HCT116 (cell line): ENCODE data around the gene SMYD3. TPM values are rescaled to one million over a fixed set of nuclear protein-coding genes. Genes with fewer than 3 reads are reported as not detected.

Experiments
- ATAC-seq: fragments of 200-7000 bp; cut with Tn5 transposase; 2 replicates; pipeline ENCODE4 v1.9.1; 2020; ENCODE audit warnings: mild to moderate bottlenecking, moderate library complexity
- BruUV-seq: library from RNA; stranded (reverse); fragments of 400-500 nt; replicated peaks from 2 replicates; lab custom pipeline; 2021; lab: Mats Ljungman, UMichigan
- CTCF ChIA-PET: fragments of 300-600 bp; sonication (Branson Sonifier 250); formaldehyde crosslinking; loops from one replicate; lab custom pipeline; 2021; ENCODE audit warnings: antibody characterized with exemption; lab: Charles Lee
- POLR2A ChIA-PET: fragments of 300-600, 350-600 bp; sonication (Branson Sonifier 250); formaldehyde crosslinking; loops from one replicate; lab custom pipeline; 2021; ENCODE audit warnings: antibody characterized with exemption; lab: Charles Lee
- RAD21 ChIA-PET, 2 experiments: fragments of 300-600 bp; sonication (Branson Sonifier 250); formaldehyde crosslinking; loops; one replicate each; lab custom pipeline; 2023; ENCODE audit warnings: low total read pairs in 2 of 2; ENCODE audit not compliant: uncharacterized antibody in 2 of 2, unreplicated experiment in 2 of 2, low non-redundant PET in 1 of 2; lab: Charles Lee
- DNase-seq: peaks from one replicate; pipeline ENCODE4 v3.0.0-alpha.2; 2010; ENCODE audit warnings: low read depth, low spot score
- H2AFZ ChIP-seq: fragments of 200-600 bp; shearing (Covaris generic), sonication (generic); 2 replicates; pipeline ENCODE4 v1.6.1; 2017; ENCODE audit warnings: low read depth, mixed run types, mixed read lengths, antibody characterized with exemption, low read length; ENCODE audit not compliant: poor library complexity, severe bottlenecking
- H3K27ac ChIP-seq: 2 replicates; pipeline ENCODE4 v1.5.1; 2012; ENCODE audit warnings: low read depth, low read length
- H3K27me3 ChIP-seq: fragments of 200-600 bp; sonication (generic); 2 replicates; pipeline ENCODE4 v1.6.1; 2016; ENCODE audit warnings: mixed run types, low read length, mixed read lengths; ENCODE audit not compliant: insufficient read depth
- H3K36me3 ChIP-seq, 2 experiments: fragments of 200-500 bp in 1 of 2; fragments of 200-600 bp in 1 of 2; sonication (Bioruptor generic) in 1 of 2; sonication (generic) in 1 of 2; 2 replicates each; pipeline versions ENCODE4 v1.5.1 to v1.6.1; 2014 to 2016; ENCODE audit warnings: low read length in 2 of 2, inconsistent platforms in 1 of 2, mixed read lengths in 1 of 2, mixed run types in 1 of 2; ENCODE audit not compliant: insufficient read depth in 2 of 2, control insufficient read depth in 1 of 2
- H3K4me1 ChIP-seq, 2 experiments: fragments of 200-600 bp in 1 of 2; sonication (generic) in 1 of 2; 2 replicates each; pipeline versions ENCODE4 v1.5.1 to v1.6.1; 2012 to 2017; ENCODE audit warnings: low read length in 2 of 2, inconsistent platforms in 1 of 2, mild to moderate bottlenecking in 1 of 2, mixed read lengths in 1 of 2, mixed run types in 1 of 2, moderate library complexity in 1 of 2; ENCODE audit not compliant: insufficient read depth in 2 of 2, control insufficient read depth in 1 of 2
- H3K4me2 ChIP-seq: fragments of 200-600 bp; sonication (generic); 2 replicates; pipeline ENCODE4 v1.6.1; 2017; ENCODE audit warnings: mixed run types, low read length, mixed read lengths
- H3K4me3 ChIP-seq, 2 experiments: fragments of 200-600 bp in 1 of 2; sonication (generic) in 1 of 2; replicated peaks in 1 of 2; 2 replicates each; pipeline ENCODE4 v1.5.1; 2011 to 2016; ENCODE audit warnings: low read length in 2 of 2, control low read depth in 1 of 2, low read depth in 1 of 2, mild to moderate bottlenecking in 1 of 2, mixed read lengths in 1 of 2, mixed run types in 1 of 2
- H3K79me2 ChIP-seq: fragments of 200-600 bp; sonication (generic); 2 replicates; pipeline ENCODE4 v1.6.1; 2017; ENCODE audit warnings: mild to moderate bottlenecking, mixed run types, low read length, moderate library complexity, mixed read lengths; ENCODE audit not compliant: insufficient read depth
- H3K9ac ChIP-seq: fragments of 200-600 bp; sonication (generic); 2 replicates; pipeline ENCODE4 v1.6.1; 2016; ENCODE audit warnings: low read length, mixed read lengths
- H3K9me2 ChIP-seq: fragments of 200-600 bp; sonication (generic), shearing (Covaris generic); 2 replicates; pipeline ENCODE4 v1.6.1; 2017; ENCODE audit warnings: mixed run types, mild to moderate bottlenecking, moderate library complexity; ENCODE audit not compliant: insufficient read depth
- H3K9me3 ChIP-seq, 2 experiments: fragments of 200-500 bp in 1 of 2; fragments of 200-600 bp in 1 of 2; sonication (Bioruptor generic) in 1 of 2; sonication (generic) in 1 of 2; 2 replicates each; pipeline ENCODE4 v1.6.1; 2014 to 2017; ENCODE audit warnings: low read length in 2 of 2, mixed read lengths in 2 of 2, inconsistent platforms in 1 of 2, low read depth in 1 of 2, mild to moderate bottlenecking in 1 of 2, mixed run types in 1 of 2, moderate library complexity in 1 of 2; ENCODE audit not compliant: control insufficient read depth in 1 of 2, insufficient read depth in 1 of 2
- H4K20me1 ChIP-seq: fragments of 200-600 bp; sonication (generic), shearing (Covaris generic); 2 replicates; pipeline ENCODE4 v1.6.1; 2017; ENCODE audit warnings: mixed run types, mild to moderate bottlenecking, moderate library complexity; ENCODE audit not compliant: insufficient read depth
- ATF3 ChIP-seq: IDR thresholded peaks from 2 replicates; pipeline ENCODE4 v1.6.1; 2012
- CBX3 ChIP-seq: IDR thresholded peaks from 2 replicates; pipeline ENCODE4 v1.6.1; 2012; ENCODE audit warnings: low read depth
- CTCF ChIP-seq, 3 experiments: fragments of 200-600 bp in 1 of 3; sonication (generic) in 1 of 3; IDR thresholded peaks in 2 of 3; conservative IDR thresholded peaks in 1 of 3; 2 replicates each; pipeline ENCODE4 v1.5.1; 2012 to 2017; ENCODE audit warnings: low read depth in 2 of 3, low read length in 2 of 3, antibody characterized with exemption in 1 of 3, borderline replicate concordance in 1 of 3, control low read depth in 1 of 3, mild to moderate bottlenecking in 1 of 3, mixed read lengths in 1 of 3, mixed run types in 1 of 3, moderate library complexity in 1 of 3; ENCODE audit not compliant: insufficient read depth in 1 of 3
- EZH2 ChIP-seq: fragments of 200-600 bp; sonication (generic); IDR thresholded peaks from 2 replicates; pipeline ENCODE4 v1.6.1; 2017; ENCODE audit warnings: antibody characterized with exemption, mixed run types
- EZH2phosphoT487 ChIP-seq: fragments of 200-600 bp; IDR thresholded peaks from 2 replicates; pipeline ENCODE4 v1.6.1; 2018; ENCODE audit warnings: antibody characterized with exemption, borderline replicate concordance
- JUND ChIP-seq: IDR thresholded peaks from 2 replicates; pipeline ENCODE4 v1.6.1; 2012
- MAX ChIP-seq: IDR thresholded peaks from 2 replicates; pipeline ENCODE4 v1.6.1; 2012
- SP1 ChIP-seq: IDR thresholded peaks from 2 replicates; pipeline ENCODE4 v1.6.1; 2012; ENCODE audit warnings: low read depth
- SRF ChIP-seq: IDR thresholded peaks from 2 replicates; pipeline ENCODE4 v1.6.1; 2012; ENCODE audit warnings: low read depth
- YY1 ChIP-seq: IDR thresholded peaks from 2 replicates; pipeline ENCODE4 v1.6.1; 2011; ENCODE audit warnings: low read length, low read depth, moderate library complexity, mild to moderate bottlenecking; ENCODE audit not compliant: insufficient replicate concordance; ENCODE audit errors: extremely low read depth
- ZFX ChIP-seq: fragments of 450-650 bp; IDR thresholded peaks from 2 replicates; pipeline ENCODE4 v1.6.1; 2017
- ZNF274 ChIP-seq: fragments of 200-500 bp; sonication (Bioruptor generic); IDR thresholded peaks from 2 replicates; pipeline ENCODE4 v1.6.1; 2014; ENCODE audit warnings: mild to moderate bottlenecking, low read depth, low read length, inconsistent platforms
- intact Hi-C: fragments of 100-400 bp; cut with micrococcal nuclease; formaldehyde crosslinking; loops from 2 replicates; pipeline ENCODE4 v1.10.0; 2022
- total RNA-seq: library from RNA; stranded (reverse); gene quantifications from one replicate; pipeline ENCODE4 v1.2.1, GENCODE V29; 2021; ENCODE audit not compliant: unreplicated experiment
- TF ChIP-seq, protein P1 (sequence below): IDR thresholded peaks from 2 replicates; pipeline ENCODE4 v1.6.1; 2011; ENCODE audit warnings: mild to moderate bottlenecking, low read length, moderate library complexity; ENCODE audit not compliant: insufficient replicate concordance; ENCODE audit errors: extremely low read depth
- TF ChIP-seq, protein P2 (sequence below): IDR thresholded peaks from 2 replicates; pipeline ENCODE4 v1.6.1; 2012; ENCODE audit warnings: low read depth

Gene SMYD3
- total RNA-seq, 1 experiment from 2014 or later = 33.6 TPM

GRCh38 chr1:245956225-245956624, 550.9 kb downstream of the SMYD3 start:
- Histone ChIP-seq H3K79me2 (no peaks in the 10 kb centered on the region), H3K9ac (no peak overlapping the region), H4K20me1 (no peaks in the 10 kb centered on the region), H2AFZ (no peak overlapping the region), H3K4me2 (no peak overlapping the region), H3K27ac (no peak overlapping the region), H3K9me2 (no peaks in the 10 kb centered on the region), H3K9me3 (no peaks in the 10 kb centered on the region), H3K27me3 (peaks cover 4% of the 10 kb centered on the region; the same call in 1 of the 2 replicates), H3K4me1 (no peaks in the 10 kb centered on the region), H3K36me3 (no peaks in the 10 kb centered on the region), H3K4me3 (no peak overlapping the region)
- DNase-seq (no peak), ATAC-seq (no peak)
- TF ChIP-seq MAX = no peak
- no peak for TF ChIP-seq EZH2phosphoT487
- no peak for TF ChIP-seq SRF
- no peak for TF ChIP-seq SP1
- TF ChIP-seq, protein P1, sequence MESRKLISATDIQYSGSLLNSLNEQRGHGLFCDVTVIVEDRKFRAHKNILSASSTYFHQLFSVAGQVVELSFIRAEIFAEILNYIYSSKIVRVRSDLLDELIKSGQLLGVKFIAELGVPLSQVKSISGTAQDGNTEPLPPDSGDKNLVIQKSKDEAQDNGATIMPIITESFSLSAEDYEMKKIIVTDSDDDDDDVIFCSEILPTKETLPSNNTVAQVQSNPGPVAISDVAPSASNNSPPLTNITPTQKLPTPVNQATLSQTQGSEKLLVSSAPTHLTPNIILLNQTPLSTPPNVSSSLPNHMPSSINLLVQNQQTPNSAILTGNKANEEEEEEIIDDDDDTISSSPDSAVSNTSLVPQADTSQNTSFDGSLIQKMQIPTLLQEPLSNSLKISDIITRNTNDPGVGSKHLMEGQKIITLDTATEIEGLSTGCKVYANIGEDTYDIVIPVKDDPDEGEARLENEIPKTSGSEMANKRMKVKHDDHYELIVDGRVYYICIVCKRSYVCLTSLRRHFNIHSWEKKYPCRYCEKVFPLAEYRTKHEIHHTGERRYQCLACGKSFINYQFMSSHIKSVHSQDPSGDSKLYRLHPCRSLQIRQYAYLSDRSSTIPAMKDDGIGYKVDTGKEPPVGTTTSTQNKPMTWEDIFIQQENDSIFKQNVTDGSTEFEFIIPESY = no peak
- no peak for TF ChIP-seq ZNF274
- TF ChIP-seq ZFX = no peak
- TF ChIP-seq CTCF (IDR thresholded peaks at IDR 0.05 in 2 of 3, conservative IDR thresholded peaks at IDR 0.05 in 1 of 3; ENCODE audit: borderline replicate concordance in 1 of 3, insufficient read depth in 1 of 3, low read depth in 2 of 3, low read length in 2 of 3) = no peak
- TF ChIP-seq, protein P2, sequence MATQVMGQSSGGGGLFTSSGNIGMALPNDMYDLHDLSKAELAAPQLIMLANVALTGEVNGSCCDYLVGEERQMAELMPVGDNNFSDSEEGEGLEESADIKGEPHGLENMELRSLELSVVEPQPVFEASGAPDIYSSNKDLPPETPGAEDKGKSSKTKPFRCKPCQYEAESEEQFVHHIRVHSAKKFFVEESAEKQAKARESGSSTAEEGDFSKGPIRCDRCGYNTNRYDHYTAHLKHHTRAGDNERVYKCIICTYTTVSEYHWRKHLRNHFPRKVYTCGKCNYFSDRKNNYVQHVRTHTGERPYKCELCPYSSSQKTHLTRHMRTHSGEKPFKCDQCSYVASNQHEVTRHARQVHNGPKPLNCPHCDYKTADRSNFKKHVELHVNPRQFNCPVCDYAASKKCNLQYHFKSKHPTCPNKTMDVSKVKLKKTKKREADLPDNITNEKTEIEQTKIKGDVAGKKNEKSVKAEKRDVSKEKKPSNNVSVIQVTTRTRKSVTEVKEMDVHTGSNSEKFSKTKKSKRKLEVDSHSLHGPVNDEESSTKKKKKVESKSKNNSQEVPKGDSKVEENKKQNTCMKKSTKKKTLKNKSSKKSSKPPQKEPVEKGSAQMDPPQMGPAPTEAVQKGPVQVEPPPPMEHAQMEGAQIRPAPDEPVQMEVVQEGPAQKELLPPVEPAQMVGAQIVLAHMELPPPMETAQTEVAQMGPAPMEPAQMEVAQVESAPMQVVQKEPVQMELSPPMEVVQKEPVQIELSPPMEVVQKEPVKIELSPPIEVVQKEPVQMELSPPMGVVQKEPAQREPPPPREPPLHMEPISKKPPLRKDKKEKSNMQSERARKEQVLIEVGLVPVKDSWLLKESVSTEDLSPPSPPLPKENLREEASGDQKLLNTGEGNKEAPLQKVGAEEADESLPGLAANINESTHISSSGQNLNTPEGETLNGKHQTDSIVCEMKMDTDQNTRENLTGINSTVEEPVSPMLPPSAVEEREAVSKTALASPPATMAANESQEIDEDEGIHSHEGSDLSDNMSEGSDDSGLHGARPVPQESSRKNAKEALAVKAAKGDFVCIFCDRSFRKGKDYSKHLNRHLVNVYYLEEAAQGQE = no peak
- no peak for TF ChIP-seq YY1
- TF ChIP-seq EZH2 = no peak
- no peak for TF ChIP-seq ATF3
- TF ChIP-seq CBX3 = no peak
- TF ChIP-seq JUND = no peak
- intact Hi-C loops = no loop called here
- BruUV-seq = no TSS peak
- ChIA-PET CTCF (no interaction called here), RAD21 (no interaction called here), POLR2A (no interaction called here)
